ENCODE data around the gene PSMD9.

The PSMD9 gene

GRCh38 chr12:121934309-121934664 lies 45.7 kb downstream of the PSMD9 start:
- DNase-seq (ENCODE audit: low read depth, low spot score), result no peak
- peaks cover 3% of the 10 kb centered on the region for H3K4me1 ChIP-seq (ENCODE audit: insufficient read depth, insufficient read length)
- TF ChIP-seq ZNF274 (IDR thresholded peaks at IDR 0.05; ENCODE audit: low read depth, low read length) (no peak), SUZ12 (IDR thresholded peaks at IDR 0.05; ENCODE audit: extremely low read depth, insufficient read depth, insufficient read length) (no peak), YY1 (IDR thresholded peaks at IDR 0.05; ENCODE audit: insufficient read depth, insufficient read length) (no peak)

GRCh38 chr12:121937654-121938053 lies 49.1 kb downstream of the PSMD9 start:
- no peak overlapping the region for H3K9ac ChIP-seq (ENCODE audit: insufficient read length, low read depth)
- H3K36me3 ChIP-seq (ENCODE audit: insufficient read depth, insufficient read length, low read length), result peaks cover 29% of the 10 kb centered on the region
- no peaks in the 10 kb centered on the region for H3K27me3 ChIP-seq (ENCODE audit: insufficient read depth, insufficient read length)
- H3K9me3 ChIP-seq (ENCODE audit: insufficient read depth, low read length), result peaks cover 5% of the 10 kb centered on the region; the same call in 1 of the 2 replicates
- TF ChIP-seq SUZ12 (IDR thresholded peaks at IDR 0.05; ENCODE audit: extremely low read depth, insufficient read depth, insufficient read length) (no peak), ZNF274 (IDR thresholded peaks at IDR 0.05; ENCODE audit: low read depth, low read length) (no peak), YY1 (IDR thresholded peaks at IDR 0.05; ENCODE audit: insufficient read depth, insufficient read length) (no peak)
- H3K4me3 ChIP-seq (ENCODE audit: insufficient read length, low read depth), result no peak overlapping the region
- DNase-seq (ENCODE audit: low read depth, low spot score), result no peak
- H3K4me1 ChIP-seq (ENCODE audit: insufficient read depth, insufficient read length), result peaks cover 7% of the 10 kb centered on the region

More at GRCh38 chr12:121934309-121934664, 45.7 kb downstream of the PSMD9 start:
- peaks cover 5% of the 10 kb centered on the region; the same call in 1 of the 2 replicates for H3K9me3 ChIP-seq (ENCODE audit: insufficient read depth, low read length)
- H3K9ac ChIP-seq (ENCODE audit: insufficient read length, low read depth), result no peak overlapping the region
- H3K36me3 ChIP-seq (ENCODE audit: insufficient read depth, insufficient read length, low read length), result peaks cover 29% of the 10 kb centered on the region
- no peaks in the 10 kb centered on the region for H3K27me3 ChIP-seq (ENCODE audit: insufficient read depth, insufficient read length)
- H3K4me3 ChIP-seq (ENCODE audit: insufficient read length, low read depth), result no peak overlapping the region

GRCh38 chr12:121939186-121939585 lies 50.6 kb downstream of the PSMD9 start:
- Histone ChIP-seq H3K4me3 (ENCODE audit: insufficient read length, low read depth) (no peak overlapping the region), H3K9me3 (ENCODE audit: insufficient read depth, low read length) (peaks cover 5% of the 10 kb centered on the region; the same call in 1 of the 2 replicates), H3K27me3 (ENCODE audit: insufficient read depth, insufficient read length) (no peaks in the 10 kb centered on the region), H3K36me3 (ENCODE audit: insufficient read depth, insufficient read length, low read length) (peaks cover 31% of the 10 kb centered on the region), H3K9ac (ENCODE audit: insufficient read length, low read depth) (no peak overlapping the region), H3K4me1 (ENCODE audit: insufficient read depth, insufficient read length) (peaks cover 4% of the 10 kb centered on the region)
- no peak for TF ChIP-seq YY1 (IDR thresholded peaks at IDR 0.05; ENCODE audit: insufficient read depth, insufficient read length)
- no peak for TF ChIP-seq ZNF274 (IDR thresholded peaks at IDR 0.05; ENCODE audit: low read depth, low read length)
- TF ChIP-seq SUZ12 (IDR thresholded peaks at IDR 0.05; ENCODE audit: extremely low read depth, insufficient read depth, insufficient read length), result no peak
- no peak for DNase-seq (ENCODE audit: low read depth, low spot score)

- Histone ChIP-seq H3K9ac (ENCODE audit: insufficient read length, low read depth) (no peak overlapping the region), H3K4me1 (ENCODE audit: insufficient read depth, insufficient read length) (peaks cover 4% of the 10 kb centered on the region), H3K4me3 (ENCODE audit: insufficient read length, low read depth) (no peak overlapping the region), H3K27me3 (ENCODE audit: insufficient read depth, insufficient read length) (no peaks in the 10 kb centered on the region), H3K9me3 (ENCODE audit: insufficient read depth, low read length) (peaks cover 5% of the 10 kb centered on the region; the same call in 1 of the 2 replicates), H3K36me3 (ENCODE audit: insufficient read depth, insufficient read length, low read length) (peaks cover 24% of the 10 kb centered on the region)
- TF ChIP-seq ZNF274 (IDR thresholded peaks at IDR 0.05; ENCODE audit: low read depth, low read length) (no peak), SUZ12 (IDR thresholded peaks at IDR 0.05; ENCODE audit: extremely low read depth, insufficient read depth, insufficient read length) (no peak), YY1 (IDR thresholded peaks at IDR 0.05; ENCODE audit: insufficient read depth, insufficient read length) (no peak)
- DNase-seq (ENCODE audit: low read depth, low spot score), result no peak
Observed at GRCh38 chr12:121939992-121940766, 51.6 kb downstream of the PSMD9 start.

GRCh38 chr12:121942145-121942718 lies 53.6 kb downstream of the PSMD9 start:
- TF ChIP-seq SUZ12 (IDR thresholded peaks at IDR 0.05; ENCODE audit: extremely low read depth, insufficient read depth, insufficient read length), result no peak
- TF ChIP-seq ZNF274 (IDR thresholded peaks at IDR 0.05; ENCODE audit: low read depth, low read length), result no peak
- no peak for TF ChIP-seq YY1 (IDR thresholded peaks at IDR 0.05; ENCODE audit: insufficient read depth, insufficient read length)

GRCh38 chr12:121943926-121944325 lies 55.3 kb downstream of the PSMD9 start:
- Histone ChIP-seq H3K4me1 (ENCODE audit: insufficient read depth, insufficient read length) (peaks cover 7% of the 10 kb centered on the region), H3K27me3 (ENCODE audit: insufficient read depth, insufficient read length) (no peaks in the 10 kb centered on the region), H3K4me3 (ENCODE audit: insufficient read length, low read depth) (no peak overlapping the region), H3K9me3 (ENCODE audit: insufficient read depth, low read length) (peaks cover 3% of the 10 kb centered on the region; the same call in 1 of the 2 replicates), H3K9ac (ENCODE audit: insufficient read length, low read depth) (no peak overlapping the region), H3K36me3 (ENCODE audit: insufficient read depth, insufficient read length, low read length) (peaks cover 12% of the 10 kb centered on the region)
- TF ChIP-seq SUZ12 (IDR thresholded peaks at IDR 0.05; ENCODE audit: extremely low read depth, insufficient read depth, insufficient read length) (no peak), ZNF274 (IDR thresholded peaks at IDR 0.05; ENCODE audit: low read depth, low read length) (no peak), YY1 (IDR thresholded peaks at IDR 0.05; ENCODE audit: insufficient read depth, insufficient read length) (no peak)
- no peak for DNase-seq (ENCODE audit: low read depth, low spot score)

More at GRCh38 chr12:121942145-121942718, 53.6 kb downstream of the PSMD9 start:
- Histone ChIP-seq H3K9ac (ENCODE audit: insufficient read length, low read depth) (no peak overlapping the region), H3K4me1 (ENCODE audit: insufficient read depth, insufficient read length) (peaks cover 4% of the 10 kb centered on the region), H3K4me3 (ENCODE audit: insufficient read length, low read depth) (no peak overlapping the region), H3K36me3 (ENCODE audit: insufficient read depth, insufficient read length, low read length) (peaks cover 19% of the 10 kb centered on the region), H3K27me3 (ENCODE audit: insufficient read depth, insufficient read length) (no peaks in the 10 kb centered on the region), H3K9me3 (ENCODE audit: insufficient read depth, low read length) (peaks cover 3% of the 10 kb centered on the region; the same call in 1 of the 2 replicates)
- DNase-seq (ENCODE audit: low read depth, low spot score), result no peak

Data from NT2/D1 (cell line).